Stimulated activated effector memory CD8-positive, alpha-beta T cell treated with anti-CD3 and anti-CD28 coated beads, Interleukin-12 subunit alpha, Interleukin-12 subunit beta, amount 100 ng/mL, for 72 hours (primary cell): Measurements from ENCODE around the gene TNFAIP8L2.
A peak's percentile ranks its signal among the peaks of the same experiment; 100 is the strongest.

Experiments used
- ATAC-seq: fragments of 150-1000 bp; cut with Tn5 transposase; 2 replicates; pipeline ENCODE4 v1.10.0; 2021
- DNase-seq, 2 donors: peaks; one replicate each; pipeline ENCODE4 v3.0.0; 2021 to 2022; ENCODE audit warnings: low spot score in 2 of 2
- H3K27ac Mint-ChIP-seq: one replicate; pipeline ENCODE4 v1.8.0; 2022; ENCODE audit warnings: mild to moderate bottlenecking, mixed read lengths
- H3K36me3 Mint-ChIP-seq: one replicate; pipeline ENCODE4 v1.8.0; 2022; ENCODE audit warnings: mild to moderate bottlenecking, mixed read lengths
- H3K4me1 Mint-ChIP-seq: one replicate; pipeline ENCODE4 v1.8.0; 2022; ENCODE audit warnings: mixed read lengths
- H3K4me3 Mint-ChIP-seq: one replicate; pipeline ENCODE4 v1.8.0; 2022; ENCODE audit warnings: mild to moderate bottlenecking, mixed read lengths
- H3K9me3 Mint-ChIP-seq: one replicate; pipeline ENCODE4 v1.8.0; 2022; ENCODE audit warnings: mixed read lengths

The TNFAIP8L2 gene

DNA sequence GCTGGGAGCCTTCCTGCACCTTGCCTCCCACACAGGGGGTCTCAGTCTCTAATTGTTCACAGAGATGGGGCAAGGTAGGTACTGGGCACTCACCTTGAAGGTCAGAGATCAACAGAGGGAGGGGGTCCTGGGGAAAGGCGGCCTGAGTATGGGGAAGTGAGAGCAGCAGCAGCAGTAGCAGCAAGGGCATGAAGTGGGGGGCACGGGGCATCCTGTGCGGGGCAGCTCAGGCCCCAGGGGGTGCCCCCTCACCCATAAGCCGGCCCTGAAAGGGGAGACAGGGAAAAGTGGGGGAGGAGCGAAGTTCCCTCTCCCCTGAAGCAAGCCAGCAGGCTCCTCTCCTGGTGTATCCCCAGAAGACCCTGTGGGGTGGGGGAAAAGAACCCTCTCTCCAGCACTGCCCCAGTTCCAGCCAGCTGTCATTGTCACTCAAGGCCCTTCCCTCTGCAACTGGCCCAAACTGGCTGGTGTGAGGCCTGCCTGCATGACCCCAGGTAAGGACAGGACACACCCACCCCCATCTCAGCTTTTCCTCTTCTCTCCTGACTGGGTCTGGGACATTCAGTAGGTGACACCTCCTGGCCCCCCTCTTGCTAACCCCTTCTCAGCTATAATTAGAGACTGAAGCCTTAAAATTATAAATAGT is 13.9 kb upstream of the TNFAIP8L2 start:
- Mint-ChIP-seq H3K36me3 (no peaks in the 10 kb centered on the region), H3K27ac (no peak overlapping the region), H3K4me1 (peaks cover 26% of the 10 kb centered on the region), H3K9me3 (no peaks in the 10 kb centered on the region), H3K4me3 (no peak overlapping the region)
- DNase-seq (no peak), ATAC-seq (no peak)

- Mint-ChIP-seq H3K27ac (no peak overlapping the region), H3K4me3 (no peak overlapping the region), H3K4me1 (peaks cover 30% of the 10 kb centered on the region), H3K9me3 (no peaks in the 10 kb centered on the region), H3K36me3 (no peaks in the 10 kb centered on the region)
- DNase-seq (no peak), ATAC-seq (no peak)
Observed at GRCh38 chr1:151143057-151143435, 13.4 kb upstream of the TNFAIP8L2 start.

GRCh38 chr1:151143986-151144385 is 12.5 kb upstream of the TNFAIP8L2 start:
- no peak overlapping the region for H3K27ac Mint-ChIP-seq

GRCh38 chr1:151144474-151145303 is 11.8 kb upstream of the TNFAIP8L2 start:
- peaks cover 30% of the 10 kb centered on the region for H3K4me1 Mint-ChIP-seq
- no peaks in the 10 kb centered on the region for H3K9me3 Mint-ChIP-seq
- H3K36me3 Mint-ChIP-seq = no peaks in the 10 kb centered on the region
- peak overlapping the region; percentile 80 for H3K4me3 Mint-ChIP-seq
- no peak for DNase-seq
- no peak for ATAC-seq
- no peak overlapping the region for H3K27ac Mint-ChIP-seq

More at GRCh38 chr1:151143986-151144385, 12.5 kb upstream of the TNFAIP8L2 start:
- Mint-ChIP-seq H3K4me3 (no peak overlapping the region), H3K9me3 (no peaks in the 10 kb centered on the region), H3K4me1 (peaks cover 30% of the 10 kb centered on the region), H3K36me3 (no peaks in the 10 kb centered on the region)
- no peak for DNase-seq
- ATAC-seq = no peak

DNA sequence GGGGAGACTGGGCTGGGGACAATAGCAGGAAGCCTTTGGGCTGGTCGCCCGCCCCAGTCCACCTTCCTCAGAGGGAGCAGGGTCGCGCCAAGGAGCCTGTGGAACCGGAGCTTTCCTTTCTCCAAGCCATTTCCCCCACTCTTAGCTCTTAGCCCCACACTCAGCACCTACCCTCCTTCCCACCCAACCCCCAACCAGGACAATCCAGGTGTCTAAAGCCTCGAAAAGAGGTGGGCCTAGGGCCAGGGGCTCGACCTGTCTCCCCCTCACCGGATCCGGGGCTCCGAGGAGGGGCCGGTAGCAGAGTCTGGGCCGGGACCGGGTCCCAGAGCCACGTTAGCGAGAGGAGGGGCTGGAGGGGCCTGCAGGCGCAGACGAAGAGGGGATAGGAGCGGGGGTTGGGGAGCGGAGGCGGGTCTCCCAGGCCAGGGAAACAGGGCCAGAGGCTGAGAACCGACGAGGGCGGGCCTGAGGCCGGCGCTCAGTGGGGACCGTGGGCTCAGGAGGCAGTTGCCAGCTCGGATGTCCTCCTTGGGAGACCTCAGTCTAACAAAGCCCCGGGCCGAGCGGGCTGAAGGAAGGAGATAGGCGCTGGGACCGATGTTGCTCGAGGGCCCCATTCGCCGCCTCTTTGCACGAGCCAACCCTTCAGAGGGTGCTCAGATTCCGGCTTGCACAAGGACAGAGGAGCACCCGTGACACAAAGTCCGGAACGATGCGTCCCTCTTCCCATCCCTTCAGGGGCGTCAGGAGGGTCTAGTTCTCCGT is 11.0 kb upstream of the TNFAIP8L2 start:
- H3K4me3 Mint-ChIP-seq = peak overlapping the region; percentile 80
- H3K4me1 Mint-ChIP-seq = peaks cover 30% of the 10 kb centered on the region
- no peak overlapping the region for H3K27ac Mint-ChIP-seq
- DNase-seq = no peak
- no peaks in the 10 kb centered on the region for H3K36me3 Mint-ChIP-seq
- no peaks in the 10 kb centered on the region for H3K9me3 Mint-ChIP-seq
- ATAC-seq = no peak

- Mint-ChIP-seq H3K36me3 (no peaks in the 10 kb centered on the region), H3K27ac (peak overlapping the region; percentile 64), H3K4me3 (peak overlapping the region; percentile 80), H3K9me3 (no peaks in the 10 kb centered on the region), H3K4me1 (peaks cover 30% of the 10 kb centered on the region)
- no peak for DNase-seq
- peak; percentile 2 for ATAC-seq
Observed at GRCh38 chr1:151146072-151146411, 10.4 kb upstream of the TNFAIP8L2 start.

DNA sequence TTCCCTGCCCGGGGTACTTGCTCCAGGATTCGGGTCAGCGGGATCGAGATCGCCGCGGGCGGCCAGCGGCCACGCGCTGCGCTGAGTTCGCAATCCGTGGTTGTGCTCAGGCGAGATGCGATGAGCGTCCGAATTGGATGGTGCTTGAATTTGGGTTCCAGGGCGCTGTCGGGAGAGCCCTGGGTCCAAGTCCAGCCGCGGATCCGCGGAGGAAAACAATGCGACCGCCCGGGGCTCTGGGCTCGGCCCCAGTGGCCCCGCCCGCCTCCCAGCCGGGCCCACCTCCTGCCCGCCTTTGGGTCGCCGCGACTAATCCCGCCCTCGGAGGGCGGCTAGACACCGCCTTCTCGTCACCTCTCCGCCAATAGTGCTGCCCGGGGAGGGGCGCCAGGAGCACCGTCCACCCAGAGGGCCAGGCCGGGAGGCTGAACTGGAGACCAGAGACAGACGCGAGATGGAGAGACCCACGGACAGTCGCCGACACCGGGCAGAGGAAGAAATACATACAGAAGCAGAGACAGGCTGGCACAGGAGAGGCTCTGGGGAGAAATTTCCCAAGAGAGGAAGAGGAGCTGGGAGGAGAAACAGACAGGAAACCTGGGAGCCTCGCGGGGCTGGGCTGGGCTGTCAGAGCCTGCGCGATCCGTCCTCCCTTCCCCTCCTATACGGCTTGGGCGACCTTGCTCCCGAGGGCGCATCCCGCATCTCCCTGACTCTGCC is 9.9 kb upstream of the TNFAIP8L2 start, which contains the start of gene SEMA6C:
TSS of gene SEMA6C (minus strand) at position 220 of the 720 bp plus-strand sequence. CDS start 4,010 bp downstream, outside the sequence.
- ATAC-seq (peak; percentile 99), DNase-seq (peak; percentile 80 to 93)
- Mint-ChIP-seq H3K9me3 (no peaks in the 10 kb centered on the region), H3K27ac (peak within 1 kb of the TSS; percentile 64), H3K36me3 (no peaks in the 10 kb centered on the region), H3K4me1 (peaks cover 30% of the 10 kb centered on the region), H3K4me3 (peak within 1 kb of the TSS; percentile 80)

GRCh38 chr1:151147132-151147503 is 9.3 kb upstream of the TNFAIP8L2 start:
- H3K9me3 Mint-ChIP-seq = no peaks in the 10 kb centered on the region
- peak overlapping the region; percentile 64 for H3K27ac Mint-ChIP-seq
- H3K4me3 Mint-ChIP-seq = peak overlapping the region; percentile 80
- DNase-seq = no peak
- ATAC-seq = no peak
- H3K36me3 Mint-ChIP-seq = no peaks in the 10 kb centered on the region
- H3K4me1 Mint-ChIP-seq = peaks cover 30% of the 10 kb centered on the region

DNA sequence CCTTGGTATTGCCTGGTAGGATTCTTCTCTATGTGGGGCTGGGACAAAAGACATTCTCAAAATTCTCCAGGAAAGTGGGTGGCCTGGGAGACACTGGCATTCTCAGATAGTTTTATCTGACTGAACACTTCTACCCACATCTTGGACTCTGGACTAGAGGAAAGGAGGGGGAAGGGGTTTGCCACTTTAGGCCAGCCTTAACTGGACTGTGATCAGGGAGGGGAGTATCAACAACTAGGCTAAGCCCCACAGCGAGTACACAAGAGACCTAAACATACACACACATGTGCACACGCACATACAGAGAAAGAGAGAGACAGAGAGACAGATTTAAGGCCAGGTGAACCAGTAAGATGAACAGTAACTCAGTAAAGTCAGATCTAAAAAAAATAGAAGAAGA is 8.8 kb upstream of the TNFAIP8L2 start:
- no peaks in the 10 kb centered on the region for H3K9me3 Mint-ChIP-seq
- ATAC-seq (no peak), DNase-seq (no peak)
- no peak overlapping the region for H3K27ac Mint-ChIP-seq
- H3K36me3 Mint-ChIP-seq = no peaks in the 10 kb centered on the region
- H3K4me3 Mint-ChIP-seq = peak overlapping the region; percentile 80
- H3K4me1 Mint-ChIP-seq = peaks cover 30% of the 10 kb centered on the region

DNA sequence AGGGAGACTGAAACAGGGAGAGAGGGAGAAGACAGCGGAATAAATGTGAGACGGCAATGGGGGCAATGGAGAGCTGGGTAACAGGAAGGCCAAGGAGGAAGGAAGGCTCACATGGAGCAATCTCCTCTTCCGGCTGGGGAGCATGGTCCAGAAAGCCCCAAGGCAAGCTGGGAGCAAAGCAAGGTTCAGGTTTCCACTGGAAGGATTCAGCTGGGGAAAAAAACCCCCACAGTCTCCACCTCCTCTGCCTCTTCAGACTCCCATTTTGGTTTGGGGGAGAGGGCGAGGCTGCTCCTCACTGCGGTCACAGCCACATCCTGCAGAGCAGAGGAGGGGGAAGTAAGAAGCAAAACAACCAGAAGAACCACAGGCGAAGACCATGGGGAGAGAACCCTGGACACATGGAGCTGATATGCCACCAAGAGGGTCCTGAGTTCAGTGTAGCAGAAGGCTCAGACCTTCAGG is 650 bp downstream of the TNFAIP8L2 start:
- peak overlapping the region; percentile 100 for H3K4me3 Mint-ChIP-seq
- ATAC-seq (peak; percentile 44), DNase-seq (peak in 1 of 2 donors; percentile 71)
- H3K9me3 Mint-ChIP-seq = no peaks in the 10 kb centered on the region
- peaks cover 58% of the 10 kb centered on the region for H3K36me3 Mint-ChIP-seq
- H3K4me1 Mint-ChIP-seq = peaks cover 53% of the 10 kb centered on the region
- H3K27ac Mint-ChIP-seq = peak overlapping the region; percentile 100

DNA sequence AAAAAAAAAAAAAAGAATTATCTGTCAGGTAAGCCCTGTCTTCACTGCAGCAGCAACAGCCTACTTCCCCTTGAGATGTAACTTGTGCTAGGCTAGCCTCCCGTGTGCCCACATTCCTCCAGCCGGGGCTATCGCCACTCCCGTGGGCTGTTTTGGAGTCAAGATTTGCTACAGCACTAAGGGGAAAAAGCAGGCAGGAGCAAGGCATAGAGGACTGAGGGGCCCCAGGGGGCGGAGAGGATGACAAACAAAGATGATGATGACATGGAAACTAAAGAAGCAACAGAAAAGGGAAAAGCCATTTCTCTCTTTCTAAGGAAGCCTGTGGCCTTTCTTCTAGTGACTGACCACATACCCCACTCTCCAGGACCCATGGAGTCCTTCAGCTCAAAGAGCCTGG is 1.9 kb downstream of the TNFAIP8L2 start:
- ATAC-seq = peak; percentile 51
- H3K4me3 Mint-ChIP-seq = peak overlapping the region; percentile 100
- DNase-seq = no peak
- no peaks in the 10 kb centered on the region for H3K9me3 Mint-ChIP-seq
- peaks cover 67% of the 10 kb centered on the region for H3K36me3 Mint-ChIP-seq
- peak overlapping the region; percentile 100 for H3K27ac Mint-ChIP-seq
- H3K4me1 Mint-ChIP-seq = peaks cover 61% of the 10 kb centered on the region

DNA sequence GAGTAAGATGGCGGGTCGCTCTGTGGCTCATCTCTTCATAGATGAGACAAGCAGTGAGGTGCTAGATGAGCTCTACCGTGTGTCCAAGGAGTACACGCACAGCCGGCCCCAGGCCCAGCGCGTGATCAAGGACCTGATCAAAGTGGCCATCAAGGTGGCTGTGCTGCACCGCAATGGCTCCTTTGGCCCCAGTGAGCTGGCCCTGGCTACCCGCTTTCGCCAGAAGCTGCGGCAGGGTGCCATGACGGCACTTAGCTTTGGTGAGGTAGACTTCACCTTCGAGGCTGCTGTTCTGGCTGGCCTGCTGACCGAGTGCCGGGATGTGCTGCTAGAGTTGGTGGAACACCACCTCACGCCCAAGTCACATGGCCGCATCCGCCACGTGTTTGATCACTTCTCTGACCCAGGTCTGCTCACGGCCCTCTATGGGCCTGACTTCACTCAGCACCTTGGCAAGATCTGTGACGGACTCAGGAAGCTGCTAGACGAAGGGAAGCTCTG is 2.4 kb downstream of the TNFAIP8L2 start:
- H3K9me3 Mint-ChIP-seq = no peaks in the 10 kb centered on the region
- peak overlapping the region; percentile 100 for H3K27ac Mint-ChIP-seq
- peaks cover 67% of the 10 kb centered on the region for H3K36me3 Mint-ChIP-seq
- H3K4me3 Mint-ChIP-seq = peak overlapping the region; percentile 100
- peaks cover 61% of the 10 kb centered on the region for H3K4me1 Mint-ChIP-seq
- no peak for ATAC-seq
- no peak for DNase-seq

DNA sequence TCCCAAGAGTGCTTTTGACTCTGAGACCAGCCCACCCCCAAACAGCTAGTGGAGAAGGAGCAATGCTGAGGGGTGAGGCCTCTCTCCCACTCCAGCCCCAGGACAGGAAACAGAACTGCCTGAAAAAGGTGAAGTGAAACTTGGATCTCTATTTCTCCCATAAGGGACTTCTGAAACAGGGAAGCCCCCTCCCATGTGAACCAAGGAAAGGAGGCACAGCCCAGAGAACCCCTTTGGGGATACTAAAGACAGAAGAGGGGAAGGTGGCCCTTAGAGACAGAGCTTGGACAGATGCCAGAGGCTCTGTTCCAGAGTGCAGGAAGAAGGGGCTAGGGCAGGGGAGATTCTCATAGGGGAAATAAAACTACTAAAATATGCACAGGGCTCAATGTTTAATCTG is 2.9 kb downstream of the TNFAIP8L2 start:
- no peaks in the 10 kb centered on the region for H3K9me3 Mint-ChIP-seq
- peaks cover 67% of the 10 kb centered on the region for H3K36me3 Mint-ChIP-seq
- peak overlapping the region; percentile 100 for H3K27ac Mint-ChIP-seq
- DNase-seq = no peak
- no peak for ATAC-seq
- peak overlapping the region; percentile 100 for H3K4me3 Mint-ChIP-seq
- H3K4me1 Mint-ChIP-seq = peaks cover 61% of the 10 kb centered on the region

GRCh38 chr1:151164732-151165280 is 8.4 kb downstream of the TNFAIP8L2 start:
- ATAC-seq (no peak), DNase-seq (no peak)
- Mint-ChIP-seq H3K4me3 (peak overlapping the region; percentile 92), H3K9me3 (no peaks in the 10 kb centered on the region), H3K4me1 (peaks cover 53% of the 10 kb centered on the region), H3K36me3 (peaks cover 79% of the 10 kb centered on the region), H3K27ac (peak overlapping the region; percentile 95)
